GM19351 (cell line): Measurements from ENCODE around the gene UBE2E1.
A peak's percentile ranks its signal among the peaks of the same experiment; 100 is the strongest.

Source experiments
- ATAC-seq: cut with Tn5 transposase; IDR thresholded peaks from one replicate; pipeline ENCODE4 v1.9.1; 2021; ENCODE audit warnings: mild to moderate bottlenecking, moderate library complexity; ENCODE audit not compliant: unreplicated experiment

Gene UBE2E1

DNA sequence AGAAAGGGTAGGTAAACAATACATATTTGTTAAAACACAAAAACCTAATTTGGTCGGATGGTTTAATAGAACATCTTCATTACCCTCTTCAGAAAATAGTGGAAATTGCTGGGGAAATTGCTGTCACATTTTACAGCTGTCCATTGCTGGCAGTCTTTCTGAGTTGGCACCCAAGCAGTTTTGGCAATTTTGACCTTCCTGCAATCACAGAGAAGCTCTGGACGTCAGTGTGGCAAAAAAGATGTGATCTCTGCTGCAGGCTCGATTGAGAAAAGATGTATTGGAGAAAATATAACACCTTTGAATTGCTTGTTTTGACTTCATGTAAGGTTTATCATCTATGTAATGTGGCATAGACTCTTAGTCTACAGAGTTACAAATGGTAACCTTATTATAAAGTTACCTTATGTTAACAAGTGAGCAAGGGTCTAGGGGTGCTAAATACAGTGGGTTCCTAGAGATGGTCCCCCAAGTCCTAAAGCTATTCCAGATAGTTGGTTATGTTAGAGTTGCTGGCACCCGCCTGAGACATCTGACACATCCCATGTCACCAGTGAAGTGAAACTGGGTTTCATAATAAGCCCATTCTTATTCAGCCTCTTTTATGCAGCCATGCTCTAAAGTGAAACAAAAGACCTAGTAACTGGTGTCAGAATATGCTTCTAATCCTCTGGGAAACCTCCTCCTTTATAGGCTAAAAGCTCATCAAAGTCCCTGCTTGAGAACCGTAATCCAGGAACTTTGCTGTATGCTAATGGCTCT lies 14.0 kb downstream of the UBE2E1 start:
- ATAC-seq, result peak; percentile 52

- no peak for ATAC-seq
Observed at GRCh38 chr3:23820888-23821287, 15.1 kb downstream of the UBE2E1 start.

GRCh38 chr3:23821858-23822257 lies 16.1 kb downstream of the UBE2E1 start:
- no peak for ATAC-seq

GRCh38 chr3:23822559-23822958 lies 16.8 kb downstream of the UBE2E1 start:
- ATAC-seq, result no peak

DNA sequence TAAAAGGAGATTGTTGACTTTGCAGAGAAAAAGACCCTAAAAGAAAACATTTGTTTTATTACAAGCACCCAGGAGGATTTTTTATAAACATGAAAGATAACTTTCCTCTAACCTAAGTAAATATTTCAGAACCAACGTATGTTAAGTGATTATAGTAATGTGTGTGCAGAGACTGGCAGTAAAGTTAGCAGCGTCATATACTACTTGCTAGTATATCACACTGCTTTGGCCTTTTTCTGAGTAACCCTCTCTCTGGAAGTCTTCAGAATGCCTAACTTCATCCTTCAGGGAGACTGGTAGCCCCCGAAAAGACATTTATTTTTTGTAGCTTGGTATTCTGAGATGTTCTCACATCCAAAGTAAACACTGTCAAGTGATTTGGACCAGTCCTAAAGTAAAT lies 17.9 kb downstream of the UBE2E1 start:
- no peak for ATAC-seq

DNA sequence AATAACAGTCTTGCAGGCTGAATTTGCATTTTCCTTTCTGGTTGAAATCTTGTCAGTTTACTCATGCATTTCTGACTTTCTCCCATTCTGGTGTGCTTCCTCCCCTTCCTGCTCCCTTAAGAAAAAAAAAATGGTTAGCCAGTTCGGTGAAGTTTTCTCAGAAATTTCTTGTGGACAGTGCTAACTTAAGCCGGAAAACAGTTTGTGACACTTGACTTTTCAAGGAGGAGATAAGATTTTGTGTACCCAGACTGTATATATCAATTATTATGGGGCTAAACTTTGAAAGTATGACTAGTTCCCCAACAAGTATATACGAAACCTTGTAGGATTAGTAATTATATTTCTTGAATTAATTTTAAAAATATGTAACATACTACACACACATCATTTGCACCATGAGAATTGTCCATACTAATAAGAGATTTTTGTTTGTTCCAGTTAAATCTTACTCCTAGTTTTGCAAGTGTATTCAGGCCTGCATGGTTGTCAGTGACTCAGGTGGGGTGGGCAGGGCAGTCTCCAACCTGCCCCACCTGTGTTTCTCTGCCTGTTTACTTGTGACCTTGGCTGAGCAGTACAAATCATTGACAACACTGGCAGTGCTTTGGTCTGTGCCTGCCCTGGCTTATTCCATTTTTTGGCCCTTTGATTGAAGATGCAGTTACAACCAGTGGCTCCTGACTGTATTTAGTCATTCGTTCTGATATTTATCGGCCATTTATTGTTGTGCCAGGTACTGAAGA lies 19.1 kb downstream of the UBE2E1 start:
- no peak for ATAC-seq

DNA sequence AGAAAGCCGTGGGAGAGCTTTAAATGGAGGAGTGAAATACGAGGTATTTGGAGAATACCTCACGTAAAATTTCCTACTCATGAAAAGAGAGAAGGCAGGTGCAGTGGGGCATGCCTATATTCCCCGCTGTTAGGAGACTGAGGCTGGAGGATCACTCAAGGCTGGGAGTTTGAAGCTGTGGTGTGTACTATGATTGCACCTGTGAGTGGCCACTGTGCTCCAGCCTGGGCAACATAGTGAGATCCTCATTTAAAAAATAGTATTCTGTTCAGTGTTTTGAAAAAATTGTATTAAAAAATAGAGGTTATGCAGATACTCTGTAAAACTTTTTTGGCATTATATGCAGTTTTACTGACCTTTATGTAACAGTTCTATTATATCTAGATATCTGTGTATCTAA lies 20.0 kb downstream of the UBE2E1 start:
- no peak for ATAC-seq

- ATAC-seq, result no peak
Observed at GRCh38 chr3:23826382-23827064, 20.8 kb downstream of the UBE2E1 start.

GRCh38 chr3:23829242-23829934 lies 23.6 kb downstream of the UBE2E1 start:
- peak; percentile 63 for ATAC-seq

- peak; percentile 83 for ATAC-seq
Observed at GRCh38 chr3:23830869-23831484, 25.2 kb downstream of the UBE2E1 start.

DNA sequence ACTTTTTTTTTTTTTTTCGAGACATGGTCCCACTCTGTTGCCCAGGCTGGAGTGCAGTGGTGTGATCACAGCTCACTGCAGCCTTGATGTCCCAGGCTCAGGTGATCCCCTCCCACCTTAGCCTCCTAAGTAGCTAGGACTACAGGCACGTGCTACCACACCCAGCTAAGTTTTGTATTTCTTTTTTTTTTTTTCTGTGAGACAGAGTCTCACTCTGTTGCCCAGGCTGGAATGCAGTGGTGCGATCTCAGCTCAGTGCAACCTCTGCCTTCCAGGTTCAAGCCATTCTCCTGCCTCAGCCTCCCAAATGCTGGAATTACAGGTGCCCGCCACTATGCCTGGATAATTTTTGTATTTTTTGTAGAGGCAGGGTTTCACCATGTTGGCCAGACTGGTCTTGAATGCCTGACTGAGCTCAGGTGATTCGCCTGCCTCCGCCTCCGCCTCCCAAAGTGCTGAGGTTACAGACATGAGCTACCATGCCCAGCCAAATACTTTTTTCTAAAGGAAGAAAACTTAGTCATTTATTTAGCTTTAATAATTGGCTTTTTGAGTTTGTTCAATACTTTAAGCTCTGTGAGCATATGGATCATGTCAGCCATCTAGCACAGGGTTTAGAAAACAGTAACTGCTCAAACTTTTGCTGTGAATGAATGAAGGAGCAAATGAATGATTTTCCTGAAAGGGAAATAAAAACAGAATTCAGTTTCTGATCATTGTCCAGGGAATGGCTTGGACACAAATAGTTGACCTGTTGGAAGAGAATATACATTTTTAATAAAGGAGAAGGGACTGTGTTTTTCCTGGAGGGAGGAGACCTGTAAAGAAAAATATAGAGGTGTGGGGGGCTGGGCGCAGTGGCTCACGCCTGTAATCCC lies 26.0 kb downstream of the UBE2E1 start:
- ATAC-seq, result peak; percentile 0

GRCh38 chr3:23832523-23832922 lies 26.8 kb downstream of the UBE2E1 start:
- no peak for ATAC-seq

DNA sequence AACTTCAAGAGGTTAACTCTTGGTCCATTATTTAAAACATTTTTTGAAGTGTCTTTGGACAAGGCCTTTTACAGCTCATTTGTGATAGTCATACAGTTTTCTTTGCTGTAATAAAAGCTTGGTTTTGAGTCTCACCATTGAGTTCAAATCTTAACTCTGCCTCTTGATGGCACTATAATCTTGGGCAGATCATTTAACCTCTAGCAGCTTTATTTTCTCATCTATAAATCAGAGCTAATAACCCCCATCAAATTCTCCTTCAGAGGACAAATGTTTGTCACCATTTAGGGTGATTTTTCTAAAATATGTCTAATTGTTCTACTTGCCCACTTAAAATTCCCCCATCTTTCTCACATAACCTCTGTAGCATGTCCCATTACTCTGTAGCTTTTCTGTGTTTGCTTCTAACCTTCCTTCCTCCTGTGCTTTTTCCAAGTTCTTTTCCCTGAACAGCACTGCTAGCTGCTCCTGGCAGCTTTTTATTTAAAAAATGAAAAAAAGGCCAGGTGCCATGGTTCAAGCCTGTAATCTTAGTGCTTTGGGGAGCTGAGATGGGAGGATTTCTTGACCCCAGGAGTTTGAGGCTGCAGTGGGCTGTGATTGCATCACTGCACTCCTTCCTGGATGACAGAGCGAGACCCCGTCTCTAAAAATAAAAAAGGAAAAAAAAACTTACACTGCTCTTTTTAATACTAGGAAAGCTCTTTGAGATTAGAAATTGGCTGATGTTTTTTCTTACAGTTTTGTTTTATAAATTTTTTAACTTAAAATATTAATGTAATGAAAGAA lies 28.5 kb downstream of the UBE2E1 start:
- ATAC-seq, result no peak

DNA sequence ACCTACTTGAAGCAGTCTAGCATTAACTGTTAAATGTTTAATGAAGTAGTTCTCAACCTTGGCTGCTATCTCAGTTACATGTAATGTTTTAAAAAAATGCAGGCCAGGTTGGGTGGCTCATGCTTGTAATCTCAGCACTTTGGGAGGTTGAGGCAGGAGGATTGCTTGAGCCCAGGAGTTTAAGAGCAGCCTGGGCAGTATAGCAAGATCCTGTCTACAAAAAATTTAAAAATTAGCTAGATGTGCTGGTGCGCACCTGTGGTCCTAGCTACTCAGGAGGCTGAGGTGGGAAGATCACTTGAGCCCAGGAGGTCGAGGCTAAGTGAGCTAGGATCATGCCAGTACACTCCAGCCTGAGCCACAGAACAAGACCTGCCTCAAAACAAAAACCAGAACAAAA lies 29.3 kb downstream of the UBE2E1 start:
- ATAC-seq, result no peak

GRCh38 chr3:23835802-23836201 lies 30.0 kb downstream of the UBE2E1 start:
- ATAC-seq, result no peak

- ATAC-seq, result peak; percentile 35
Observed at GRCh38 chr3:23836536-23837230, 30.9 kb downstream of the UBE2E1 start.

DNA sequence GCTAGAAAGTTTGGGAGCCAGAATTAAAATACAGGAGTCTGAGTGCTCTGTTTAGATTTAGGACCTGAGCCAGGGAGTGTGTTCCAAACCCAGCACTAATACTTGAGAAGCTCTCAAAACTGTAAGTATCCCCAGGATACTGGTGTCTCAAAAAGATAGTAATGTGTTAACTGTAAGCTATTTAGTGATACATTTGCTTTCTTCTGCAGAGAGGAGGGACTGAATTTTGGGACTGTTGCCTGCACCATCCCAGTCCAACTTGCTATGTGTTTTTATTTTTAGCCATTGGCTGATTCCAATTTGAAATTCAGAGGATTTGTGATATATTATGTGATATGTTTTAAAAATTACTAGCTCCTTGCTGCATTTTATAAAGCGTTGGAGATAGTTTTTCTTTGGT lies 31.5 kb downstream of the UBE2E1 start:
- ATAC-seq, result no peak

- ATAC-seq, result peak; percentile 62
Observed at GRCh38 chr3:23837691-23838090, 31.9 kb downstream of the UBE2E1 start.
